Epithelial cell of proximal tubule (primary cell): Measurements from ENCODE around the gene GLRA1. TPM values are rescaled to one million over a fixed set of nuclear protein-coding genes. Genes with fewer than 3 reads are reported as not detected.
A peak's percentile ranks its signal among the peaks of the same experiment; 100 is the strongest.
"Not testable (repeated sequence)": the region's sequence is repeated elsewhere in the genome, so short reads cannot be mapped to it uniquely, and the experiment has no call there.

Source experiments
- DNase-seq: peaks from one replicate; pipeline ENCODE4 v3.0.0-alpha.2; 2011; ENCODE audit warnings: low read depth
- H3K4me3 ChIP-seq: 2 replicates; pipeline ENCODE4 v1.5.1; 2011; ENCODE audit warnings: low read depth, mild to moderate bottlenecking, low read length
- CTCF ChIP-seq: conservative IDR thresholded peaks from 2 replicates; pipeline ENCODE4 v1.5.1; 2012; ENCODE audit warnings: low read depth, mild to moderate bottlenecking, low read length
- total RNA-seq: library from RNA; depleted of rRNA; stranded (reverse); fragments of >200 nt; gene quantifications from 2 replicates; pipeline ENCODE4 v1.2.3, GENCODE V29; 2015

The GLRA1 gene
- total RNA-seq, 1 donor from 2014 or later: not detected

- no peak for TF ChIP-seq CTCF
Measured at GRCh38 chr5:151784141-151784540, 140.5 kb downstream of the GLRA1 start.

GRCh38 chr5:151783664-151784063 is 141.0 kb downstream of the GLRA1 start:
- DNase-seq, H3K4me3 ChIP-seq: not testable (repeated sequence)

More at GRCh38 chr5:151784141-151784540, 140.5 kb downstream of the GLRA1 start:
- no peak overlapping the region for H3K4me3 ChIP-seq
- DNase-seq: no peak

- no peak for TF ChIP-seq CTCF
- DNase-seq: no peak
- H3K4me3 ChIP-seq: no peak overlapping the region
Measured at GRCh38 chr5:151781201-151781600, 143.4 kb downstream of the GLRA1 start.

- TF ChIP-seq CTCF: no peak
- no peak for DNase-seq
- H3K4me3 ChIP-seq: no peak overlapping the region
Measured at GRCh38 chr5:151780348-151780747, 144.3 kb downstream of the GLRA1 start.

GRCh38 chr5:151779531-151780125 is 145.0 kb downstream of the GLRA1 start:
- H3K4me3 ChIP-seq: no peak overlapping the region
- no peak for DNase-seq
- TF ChIP-seq CTCF: no peak

GRCh38 chr5:151775025-151775606 is 149.5 kb downstream of the GLRA1 start:
- no peak for TF ChIP-seq CTCF
- no peak for DNase-seq
- peak overlapping the region; percentile 92 for H3K4me3 ChIP-seq

- peak overlapping the region; percentile 92 for H3K4me3 ChIP-seq
- no peak for TF ChIP-seq CTCF
- DNase-seq: no peak
Measured at GRCh38 chr5:151773951-151774350, 150.7 kb downstream of the GLRA1 start.
